Calu3 (cell line): Measurements from ENCODE around the gene BCKDHA. TPM values are rescaled to one million over a fixed set of nuclear protein-coding genes. Genes with fewer than 3 reads are reported as not detected.

Experiments
- BruUV-seq: library from RNA; stranded (reverse); fragments of 400-500 nt; replicated peaks from 2 replicates; lab custom pipeline; 2021; lab: Mats Ljungman, UMichigan
- CTCF ChIA-PET: fragments of 300-600 bp; sonication (Branson Sonifier 250); formaldehyde crosslinking; loops from one replicate; lab custom pipeline; 2022; ENCODE audit warnings: antibody characterized with exemption; lab: Charles Lee
- DNase-seq: peaks from one replicate; pipeline ENCODE4 v3.0.0; 2022
- H3K27ac Mint-ChIP-seq: one replicate; pipeline ENCODE4 v1.8.0; 2022; ENCODE audit warnings: mixed read lengths; ENCODE audit not compliant: unreplicated experiment
- H3K27me3 Mint-ChIP-seq: one replicate; pipeline ENCODE4 v1.8.0; 2022; ENCODE audit warnings: mixed read lengths; ENCODE audit not compliant: unreplicated experiment
- H3K36me3 Mint-ChIP-seq: one replicate; pipeline ENCODE4 v1.8.0; 2022; ENCODE audit warnings: mild to moderate bottlenecking, moderate library complexity, mixed read lengths; ENCODE audit not compliant: insufficient read depth, unreplicated experiment
- H3K4me1 Mint-ChIP-seq: one replicate; pipeline ENCODE4 v1.8.0; 2022; ENCODE audit warnings: mild to moderate bottlenecking, low read depth, mixed read lengths; ENCODE audit not compliant: unreplicated experiment
- H3K4me3 Mint-ChIP-seq: one replicate; pipeline ENCODE4 v1.8.0; 2022; ENCODE audit warnings: mild to moderate bottlenecking, low read depth, moderate library complexity, mixed read lengths; ENCODE audit not compliant: unreplicated experiment
- H3K9me3 Mint-ChIP-seq: one replicate; pipeline ENCODE4 v1.8.0; 2022; ENCODE audit warnings: low read depth, mixed read lengths; ENCODE audit not compliant: unreplicated experiment
- CTCF ChIP-seq: fragments of 200-600 bp; IDR thresholded peaks from one replicate; pipeline ENCODE4 v1.8.0; 2022; ENCODE audit warnings: antibody characterized with exemption; ENCODE audit not compliant: unreplicated experiment
- intact Hi-C: fragments of 100-400 bp; cut with micrococcal nuclease; formaldehyde crosslinking; loops from one replicate; pipeline ENCODE4 v1.10.0; 2022; ENCODE audit not compliant: unreplicated experiment
- total RNA-seq: library from RNA; stranded (reverse); gene quantifications from 2 replicates; pipeline ENCODE4 v1.2.3, GENCODE V29; 2022

BCKDHA gene
- total RNA-seq, 1 experiment from 2014 or later: 19.8 TPM

GRCh38 chr19:41413947-41414346, 16.3 kb downstream of the BCKDHA start:
- Mint-ChIP-seq H3K4me1 (peaks cover 15% of the 10 kb centered on the region), H3K9me3 (no peaks in the 10 kb centered on the region), H3K4me3 (no peak overlapping the region), H3K27ac (no peak overlapping the region), H3K36me3 (peaks cover 8% of the 10 kb centered on the region), H3K27me3 (no peaks in the 10 kb centered on the region)
- intact Hi-C loops: no loop called here
- DNase-seq: no peak
- TF ChIP-seq CTCF: no peak
- BruUV-seq: no TSS peak
- CTCF ChIA-PET: no interaction called here

- no peak overlapping the region for H3K4me3 Mint-ChIP-seq
- no peak overlapping the region for H3K27ac Mint-ChIP-seq
- H3K9me3 Mint-ChIP-seq: no peaks in the 10 kb centered on the region
- CTCF ChIA-PET: no interaction called here
- no peak for DNase-seq
- peaks cover 13% of the 10 kb centered on the region for H3K36me3 Mint-ChIP-seq
- H3K4me1 Mint-ChIP-seq: peaks cover 9% of the 10 kb centered on the region
- TF ChIP-seq CTCF: no peak
- BruUV-seq: no TSS peak
- no peaks in the 10 kb centered on the region for H3K27me3 Mint-ChIP-seq
- intact Hi-C loops: no loop called here
Observed at GRCh38 chr19:41414461-41414860, 16.8 kb downstream of the BCKDHA start.

GRCh38 chr19:41415154-41415571, 17.5 kb downstream of the BCKDHA start:
- no peak for DNase-seq
- no peak overlapping the region for H3K4me3 Mint-ChIP-seq
- intact Hi-C loops: no loop called here
- TF ChIP-seq CTCF: no peak
- no peaks in the 10 kb centered on the region for H3K9me3 Mint-ChIP-seq
- no peaks in the 10 kb centered on the region for H3K27me3 Mint-ChIP-seq
- peaks cover 2% of the 10 kb centered on the region for H3K4me1 Mint-ChIP-seq
- H3K27ac Mint-ChIP-seq: no peak overlapping the region
- CTCF ChIA-PET: no interaction called here
- peaks cover 19% of the 10 kb centered on the region for H3K36me3 Mint-ChIP-seq
- BruUV-seq: no TSS peak

- Mint-ChIP-seq H3K36me3 (peaks cover 26% of the 10 kb centered on the region), H3K4me3 (no peak overlapping the region), H3K27me3 (no peaks in the 10 kb centered on the region), H3K4me1 (no peaks in the 10 kb centered on the region), H3K27ac (no peak overlapping the region), H3K9me3 (no peaks in the 10 kb centered on the region)
- CTCF ChIA-PET: no interaction called here
- BruUV-seq: no TSS peak
- intact Hi-C loops: no loop called here
- no peak for TF ChIP-seq CTCF
- no peak for DNase-seq
Observed at GRCh38 chr19:41416194-41416674, 18.6 kb downstream of the BCKDHA start.
